Measurements from ENCODE around the gene TEAD1. TPM values are rescaled to one million over a fixed set of nuclear protein-coding genes. Genes with fewer than 3 reads are reported as not detected.

The TEAD1 gene
- polyA plus RNA-seq, 2 of the 4 experiments (the other 2 are of a cell fraction), result 111 to 112 TPM

DNA sequence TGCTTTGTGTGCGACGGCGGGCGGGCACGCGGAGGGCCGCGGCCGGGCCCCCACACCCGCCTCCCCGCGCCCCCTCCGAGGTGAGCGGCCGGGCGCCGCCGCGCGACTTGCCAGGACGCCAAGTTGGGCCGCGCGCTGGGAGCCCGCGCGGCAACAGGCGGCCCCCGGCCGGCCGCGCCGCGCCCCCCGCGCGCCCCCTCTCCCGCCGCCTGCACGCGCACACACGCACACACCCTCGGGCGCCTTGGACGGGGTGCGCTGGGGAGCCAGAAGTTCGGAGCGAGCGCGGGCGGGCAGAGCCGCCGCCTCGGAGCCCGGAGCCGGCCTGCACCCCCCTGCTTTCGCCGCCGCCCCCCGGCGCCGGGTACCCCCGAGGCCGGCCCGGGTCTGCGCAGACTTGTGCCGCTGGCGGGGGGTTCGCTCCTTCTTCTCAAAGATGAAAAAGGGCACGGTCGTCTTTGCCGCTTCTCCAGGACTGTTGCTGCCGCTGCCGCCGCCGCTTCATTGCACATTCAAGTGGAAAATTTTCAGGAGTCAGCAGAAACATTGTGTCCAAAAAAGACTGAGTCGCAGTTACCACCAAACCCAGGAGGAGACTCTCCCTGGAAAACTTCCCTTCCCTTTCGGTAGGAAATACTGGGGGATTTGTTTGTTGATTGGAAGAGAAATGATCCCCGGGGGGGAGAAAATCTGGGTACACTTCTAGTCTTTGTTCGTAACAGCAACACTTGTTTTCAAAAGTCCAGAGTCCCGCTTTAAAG, 895 bp downstream of the TEAD1 start:
- no peak for FAIRE-seq
- Histone ChIP-seq H3K4me3 (peak overlapping the region; percentile 90), H3K9me3 (no peaks in the 10 kb centered on the region), H3K27ac (peak overlapping the region; percentile 98), H3K4me2 (peak overlapping the region; percentile 90), H3K4me1 (peaks cover 30% of the 10 kb centered on the region)
- DNase-seq (ENCODE audit: low read depth in 1 of 2, low spot score in 1 of 2), result no peak
- CTCF ChIA-PET, result no interaction called here
- TF ChIP-seq MAFK (IDR thresholded peaks at IDR 0.05; ENCODE audit: partially characterized antibody) (peak; percentile 94), RAD21 (conservative IDR thresholded peaks at IDR 0.05 in 1 of 2, IDR thresholded peaks at IDR 0.05 in 1 of 2) (0 out of 5 replicates have a peak, but pooled peaks of 1 of the 2 experiments have one; percentile 2)
- TF ChIP-seq, protein P1, sequence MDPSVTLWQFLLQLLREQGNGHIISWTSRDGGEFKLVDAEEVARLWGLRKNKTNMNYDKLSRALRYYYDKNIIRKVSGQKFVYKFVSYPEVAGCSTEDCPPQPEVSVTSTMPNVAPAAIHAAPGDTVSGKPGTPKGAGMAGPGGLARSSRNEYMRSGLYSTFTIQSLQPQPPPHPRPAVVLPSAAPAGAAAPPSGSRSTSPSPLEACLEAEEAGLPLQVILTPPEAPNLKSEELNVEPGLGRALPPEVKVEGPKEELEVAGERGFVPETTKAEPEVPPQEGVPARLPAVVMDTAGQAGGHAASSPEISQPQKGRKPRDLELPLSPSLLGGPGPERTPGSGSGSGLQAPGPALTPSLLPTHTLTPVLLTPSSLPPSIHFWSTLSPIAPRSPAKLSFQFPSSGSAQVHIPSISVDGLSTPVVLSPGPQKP (IDR thresholded peaks at IDR 0.05; ENCODE audit: low read depth, low read length), result no peak
- ATAC-seq, result peak in 1 of 2 experiments; percentile 32; a peak in 3 of 6 replicates
- under 1% methylated on average over 28 of the region's 81 CpGs for WGBS (ENCODE audit: missing lambda C conversion rate)
- POLR2A ChIA-PET, result no interaction called here

DNA sequence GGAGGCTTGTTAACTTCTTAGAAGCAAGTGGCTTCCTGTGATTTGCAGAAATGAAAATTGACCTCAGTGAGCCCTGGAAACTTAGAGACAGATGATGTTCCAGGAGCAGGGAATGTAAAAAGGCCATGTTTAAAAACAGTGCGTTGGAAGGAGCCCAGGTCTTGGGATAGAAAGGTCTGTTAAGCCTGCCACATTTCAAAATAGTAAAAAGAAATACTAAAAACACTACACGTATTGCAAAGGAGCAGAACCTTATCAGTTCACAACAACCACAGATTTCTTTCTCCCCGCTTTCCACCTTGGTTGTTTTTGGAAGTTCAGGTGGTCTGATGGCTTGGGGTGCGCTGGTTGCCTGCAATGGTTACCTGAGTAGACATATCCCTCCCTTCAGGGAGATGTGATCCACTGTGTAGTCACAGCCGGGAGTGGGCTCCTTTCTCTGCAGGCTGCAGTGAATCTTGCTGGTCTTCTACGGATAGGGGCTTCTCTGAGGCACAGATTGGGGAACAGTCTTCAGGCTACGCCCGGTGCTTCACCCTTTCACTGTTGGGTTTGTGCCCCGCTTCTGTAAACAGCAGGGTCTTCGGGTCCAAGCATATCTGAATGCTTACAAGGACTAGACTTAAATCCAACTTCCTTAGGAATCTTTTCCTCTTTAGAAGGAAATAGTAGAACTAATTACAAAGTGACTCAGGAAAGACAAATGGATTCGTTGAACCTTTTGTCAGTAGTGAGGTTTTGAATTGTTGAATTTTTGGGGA, 1.9 kb downstream of the TEAD1 start:
- FAIRE-seq, result no peak
- Histone ChIP-seq H3K4me2 (peak overlapping the region; percentile 90), H3K27ac (peak overlapping the region; percentile 98), H3K4me1 (peaks cover 34% of the 10 kb centered on the region), H3K9me3 (no peaks in the 10 kb centered on the region), H3K4me3 (peak overlapping the region; percentile 90)
- no peak for DNase-seq (ENCODE audit: low read depth in 1 of 2, low spot score in 1 of 2)
- ATAC-seq, result peak in 1 of 2 experiments; percentile 9; a peak in 3 of 6 replicates
- ChIA-PET CTCF (interaction anchor here (1.0 kb wide), 1 partner anchor 12 kb away, joined by 3 read pairs; no protein-coding TSS in a partner anchor), POLR2A (no interaction called here)
- WGBS (ENCODE audit: missing lambda C conversion rate), result 2% methylated on average over 10 of the region's 11 CpGs
- TF ChIP-seq CHD2 (IDR thresholded peaks at IDR 0.05; ENCODE audit: low read length, partially characterized antibody), result no peak
- no peak for TF ChIP-seq JUNB (IDR thresholded peaks at IDR 0.05)
- no peak for TF ChIP-seq RNF2 (IDR thresholded peaks at IDR 0.05; ENCODE audit: borderline replicate concordance, low read depth)
- TF ChIP-seq EHMT2 (IDR thresholded peaks at IDR 0.05; ENCODE audit: low read depth), result no peak
- TF ChIP-seq, protein P2, sequence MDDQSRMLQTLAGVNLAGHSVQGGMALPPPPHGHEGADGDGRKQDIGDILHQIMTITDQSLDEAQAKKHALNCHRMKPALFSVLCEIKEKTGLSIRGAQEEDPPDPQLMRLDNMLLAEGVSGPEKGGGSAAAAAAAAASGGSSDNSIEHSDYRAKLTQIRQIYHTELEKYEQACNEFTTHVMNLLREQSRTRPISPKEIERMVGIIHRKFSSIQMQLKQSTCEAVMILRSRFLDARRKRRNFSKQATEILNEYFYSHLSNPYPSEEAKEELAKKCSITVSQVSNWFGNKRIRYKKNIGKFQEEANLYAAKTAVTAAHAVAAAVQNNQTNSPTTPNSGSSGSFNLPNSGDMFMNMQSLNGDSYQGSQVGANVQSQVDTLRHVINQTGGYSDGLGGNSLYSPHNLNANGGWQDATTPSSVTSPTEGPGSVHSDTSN (IDR thresholded peaks at IDR 0.05), result no peak
- TF ChIP-seq NPAS2 (CRISPR knock-in tag; IDR thresholded peaks at IDR 0.05; ENCODE audit: borderline replicate concordance), result no peak
- no peak for TF ChIP-seq ZNF302 (CRISPR knock-in tag; IDR thresholded peaks at IDR 0.05)
- no peak for TF ChIP-seq POLR2A (IDR thresholded peaks at IDR 0.05; ENCODE audit: low read length)
- no peak for TF ChIP-seq HDAC2 (IDR thresholded peaks at IDR 0.05)
- TF ChIP-seq NFE2L2 (conservative IDR thresholded peaks at IDR 0.05; ENCODE audit: low read length), result no peak
- 0 out of 5 replicates have a peak, but pooled peaks of 1 of the 2 experiments have one; percentile 17 for TF ChIP-seq RAD21 (conservative IDR thresholded peaks at IDR 0.05 in 1 of 2, IDR thresholded peaks at IDR 0.05 in 1 of 2)
- TF ChIP-seq, protein P3, sequence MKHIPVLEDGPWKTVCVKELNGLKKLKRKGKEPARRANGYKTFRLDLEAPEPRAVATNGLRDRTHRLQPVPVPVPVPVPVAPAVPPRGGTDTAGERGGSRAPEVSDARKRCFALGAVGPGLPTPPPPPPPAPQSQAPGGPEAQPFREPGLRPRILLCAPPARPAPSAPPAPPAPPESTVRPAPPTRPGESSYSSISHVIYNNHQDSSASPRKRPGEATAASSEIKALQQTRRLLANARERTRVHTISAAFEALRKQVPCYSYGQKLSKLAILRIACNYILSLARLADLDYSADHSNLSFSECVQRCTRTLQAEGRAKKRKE (CRISPR knock-in tag; IDR thresholded peaks at IDR 0.05; ENCODE audit: low read depth), result no peak
- TF ChIP-seq, protein P4, sequence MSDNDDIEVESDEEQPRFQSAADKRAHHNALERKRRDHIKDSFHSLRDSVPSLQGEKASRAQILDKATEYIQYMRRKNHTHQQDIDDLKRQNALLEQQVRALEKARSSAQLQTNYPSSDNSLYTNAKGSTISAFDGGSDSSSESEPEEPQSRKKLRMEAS (IDR thresholded peaks at IDR 0.05), result peak; percentile 37; the same call in 1 of the 2 replicates

DNA sequence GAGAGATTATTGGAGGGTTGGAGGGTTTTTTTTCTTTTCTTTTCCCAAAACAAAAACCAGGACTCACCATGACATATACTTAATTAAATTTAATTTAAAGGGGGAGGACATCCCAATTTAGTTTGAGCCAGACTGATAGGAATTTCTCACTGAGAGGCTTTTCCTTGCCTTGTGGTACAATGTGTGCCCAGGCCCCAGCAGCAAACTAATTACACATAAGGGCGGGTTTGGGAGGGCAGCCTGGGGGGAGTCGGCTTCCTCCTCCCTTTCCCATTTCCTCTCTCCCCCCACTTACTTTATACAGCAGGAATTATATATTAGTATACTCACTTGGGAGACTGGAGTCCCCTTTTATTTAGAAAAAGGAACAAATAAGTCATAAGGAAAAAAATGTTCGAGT, 2.9 kb downstream of the TEAD1 start:
- POLR2A ChIA-PET, result no interaction called here
- Histone ChIP-seq H3K4me1 (peaks cover 44% of the 10 kb centered on the region), H3K9me3 (no peaks in the 10 kb centered on the region), H3K27ac (peak overlapping the region; percentile 92 to 98), H3K4me3 (peak overlapping the region; percentile 90), H3K4me2 (peak overlapping the region; percentile 90)
- CTCF ChIA-PET, result interaction anchor here (0.7 to 2.8 kb wide), 7 partner anchors 11 to 389 kb away, joined by 3 to 12 read pairs (median 3); no protein-coding TSS in a partner anchor
- TF ChIP-seq RCOR1 (IDR thresholded peaks at IDR 0.05; ENCODE audit: low read depth, low read length) (no peak), NFE2L2 (conservative IDR thresholded peaks at IDR 0.05; ENCODE audit: low read length) (no peak), NR3C1 (IDR thresholded peaks at IDR 0.05) (no peak), KDM5A (IDR thresholded peaks at IDR 0.05) (no peak), RAD21 (conservative IDR thresholded peaks at IDR 0.05 in 1 of 2, IDR thresholded peaks at IDR 0.05 in 1 of 2) (no peak)
- no peak for ATAC-seq
- DNase-seq (ENCODE audit: low read depth in 1 of 2, low spot score in 1 of 2), result no peak
- FAIRE-seq, result no peak
- WGBS (ENCODE audit: missing lambda C conversion rate), result 3% methylated on average over 3 of the region's 3 CpGs

All from A549 (cell line).